GM23248 (cell line): ENCODE results near the gene PREX1.

Source experiments
- EZH2 ChIP-seq: fragments of 200-600 bp; sonication (generic); IDR thresholded peaks from 2 replicates; pipeline ENCODE4 v1.6.1; 2018; ENCODE audit warnings: antibody characterized with exemption, mild to moderate bottlenecking; ENCODE audit not compliant: insufficient read depth, poor library complexity, severe bottlenecking
- EZH2phosphoT487 ChIP-seq: fragments of 200-600 bp; sonication (generic); IDR thresholded peaks from 2 replicates; pipeline ENCODE4 v1.6.1; 2018; ENCODE audit warnings: antibody characterized with exemption, moderate library complexity, mild to moderate bottlenecking, low read depth; ENCODE audit not compliant: insufficient read depth

GRCh38 chr20:48622421-48622820 lies 205.4 kb downstream of the PREX1 start:
- TF ChIP-seq EZH2 (no peak), EZH2phosphoT487 (no peak)
